ENCODE results near the gene PHYKPL. TPM values are rescaled to one million over a fixed set of nuclear protein-coding genes. Genes with fewer than 3 reads are reported as not detected.

PHYKPL gene
- total RNA-seq, 1 experiment from 2014 or later = 48.8 TPM

DNA sequence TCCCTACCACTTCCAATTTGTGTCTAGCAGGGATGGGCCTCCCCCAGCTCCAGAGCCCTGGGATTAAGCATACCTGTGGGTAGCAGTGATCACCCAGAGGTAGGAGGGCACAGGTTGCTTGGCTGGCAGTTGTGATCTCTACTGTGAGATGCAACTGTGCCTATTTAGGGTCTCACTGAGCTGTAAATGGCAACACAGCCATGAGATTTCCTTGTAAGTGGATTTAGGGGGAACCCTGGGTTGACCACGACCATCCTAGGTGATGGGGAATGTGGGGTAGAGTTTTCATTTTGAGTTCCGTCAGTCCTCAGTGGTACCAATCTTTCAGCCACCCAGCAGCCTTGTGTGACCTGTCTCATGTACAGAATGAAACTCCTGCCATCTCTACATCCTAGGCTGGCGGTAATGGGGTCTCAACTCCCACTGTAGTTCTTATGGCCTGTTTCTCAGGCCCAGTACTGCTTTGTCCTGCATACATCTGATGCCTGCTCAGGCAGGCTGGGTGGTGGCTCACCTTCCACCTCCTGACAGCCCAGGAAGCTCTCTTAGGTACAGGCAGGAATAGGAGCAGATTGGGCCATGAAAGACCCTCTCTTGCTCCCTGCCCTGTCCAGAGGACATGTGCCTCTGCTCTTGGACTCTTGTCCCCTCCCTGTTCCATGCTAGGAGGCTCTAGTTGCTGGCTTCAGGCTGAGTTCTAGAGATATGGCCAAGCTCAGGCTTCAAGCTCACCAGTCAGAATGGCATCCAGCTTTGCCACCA lies 20.2 kb downstream of the PHYKPL start:
- Histone ChIP-seq H2BK120ac (ENCODE audit: low read depth, low read length, poor library complexity, severe bottlenecking) (no peak overlapping the region), H4K91ac (ENCODE audit: insufficient read length, low read depth, low read length) (no peak overlapping the region), H3K4me1 (ENCODE audit: insufficient read depth, low read length) (no peaks in the 10 kb centered on the region), H3K27ac (ENCODE audit: insufficient read length, low read depth, low read length) (no peak overlapping the region), H2AFZ (ENCODE audit: low read length) (no peak overlapping the region), H3K56ac (ENCODE audit: insufficient read length, low read depth, low read length) (no peak overlapping the region), H3K4me2 (ENCODE audit: insufficient read depth, insufficient read length, low read length) (no peak overlapping the region), H4K8ac (replicated peaks; ENCODE audit: insufficient read length, low read depth, low read length) (no peak overlapping the region), H3K23me2 (ENCODE audit: insufficient read length, low read depth, low read length, poor library complexity, severe bottlenecking) (no peaks in the 10 kb centered on the region), H2BK15ac (ENCODE audit: low read depth, low read length) (no peak overlapping the region), H3K79me1 (ENCODE audit: insufficient read depth, low read depth, low read length, poor library complexity, severe bottlenecking) (no peaks in the 10 kb centered on the region), H2AK5ac (ENCODE audit: insufficient read length, low read length) (no peak overlapping the region), H3K14ac (ENCODE audit: insufficient read depth, low read length) (no peak overlapping the region), H2BK20ac (ENCODE audit: low read depth, low read length, poor library complexity, severe bottlenecking) (no peak overlapping the region), H3T11ph (ENCODE audit: low read length) (no peak overlapping the region), H2BK5ac (ENCODE audit: insufficient read length, low read length) (no peak overlapping the region), H3K9me3 (ENCODE audit: control insufficient read depth, low read depth, low read length) (no peaks in the 10 kb centered on the region), H3K4ac (ENCODE audit: low read depth, low read length) (no peak overlapping the region), H2BK12ac (ENCODE audit: insufficient read length, low read depth, low read length) (no peak overlapping the region), H4K5ac (ENCODE audit: insufficient read length, low read depth, low read length) (no peak overlapping the region), H4K20me1 (ENCODE audit: control insufficient read depth, insufficient read depth, insufficient read length) (no peaks in the 10 kb centered on the region), H3K79me2 (ENCODE audit: insufficient read depth, low read length) (peaks cover 2% of the 10 kb centered on the region; the same call in 1 of the 2 replicates), H3K9ac (ENCODE audit: extremely low read depth, insufficient read length, low read length) (no peak overlapping the region), H3K27me3 (ENCODE audit: insufficient read depth, low read length) (no peaks in the 10 kb centered on the region), H3K18ac (ENCODE audit: insufficient read length, low read depth, low read length) (no peak overlapping the region), H3K23ac (ENCODE audit: insufficient read length, low read depth, low read length) (no peak overlapping the region)
- peaks cover 22 to 28% of the 10 kb centered on the region in 2 experiments for H3K4me1 Mint-ChIP-seq
- no peak overlapping the region for H3K4me3 Mint-ChIP-seq
- peaks cover 9% of the 10 kb centered on the region; the same call in 1 of the 2 replicates for H3K27me3 Mint-ChIP-seq (ENCODE audit: low read depth)
- DNase-seq = no peak
- H3K9me3 Mint-ChIP-seq = no peaks in the 10 kb centered on the region
- peak overlapping the region in 1 of 3 experiments; percentile 92; a peak in 1 of 7 replicates for H3K27ac Mint-ChIP-seq
- WGBS (ENCODE audit: extremely low coverage, insufficient read length, low lambda C conversion rate) = no CpG with 5 or more reads among the region's 3 CpGs
- TF ChIP-seq, protein P1, sequence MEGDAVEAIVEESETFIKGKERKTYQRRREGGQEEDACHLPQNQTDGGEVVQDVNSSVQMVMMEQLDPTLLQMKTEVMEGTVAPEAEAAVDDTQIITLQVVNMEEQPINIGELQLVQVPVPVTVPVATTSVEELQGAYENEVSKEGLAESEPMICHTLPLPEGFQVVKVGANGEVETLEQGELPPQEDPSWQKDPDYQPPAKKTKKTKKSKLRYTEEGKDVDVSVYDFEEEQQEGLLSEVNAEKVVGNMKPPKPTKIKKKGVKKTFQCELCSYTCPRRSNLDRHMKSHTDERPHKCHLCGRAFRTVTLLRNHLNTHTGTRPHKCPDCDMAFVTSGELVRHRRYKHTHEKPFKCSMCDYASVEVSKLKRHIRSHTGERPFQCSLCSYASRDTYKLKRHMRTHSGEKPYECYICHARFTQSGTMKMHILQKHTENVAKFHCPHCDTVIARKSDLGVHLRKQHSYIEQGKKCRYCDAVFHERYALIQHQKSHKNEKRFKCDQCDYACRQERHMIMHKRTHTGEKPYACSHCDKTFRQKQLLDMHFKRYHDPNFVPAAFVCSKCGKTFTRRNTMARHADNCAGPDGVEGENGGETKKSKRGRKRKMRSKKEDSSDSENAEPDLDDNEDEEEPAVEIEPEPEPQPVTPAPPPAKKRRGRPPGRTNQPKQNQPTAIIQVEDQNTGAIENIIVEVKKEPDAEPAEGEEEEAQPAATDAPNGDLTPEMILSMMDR (conservative IDR thresholded peaks at IDR 0.05) = no peak
- H3K36me3 Mint-ChIP-seq (ENCODE audit: insufficient read depth in 1 of 3, low read depth in 3 of 3) = peaks cover 54 to 99% (median 93%) of the 10 kb centered on the region in 3 experiments
